ENCODE results near the gene ARSI.

Gene ARSI

DNA sequence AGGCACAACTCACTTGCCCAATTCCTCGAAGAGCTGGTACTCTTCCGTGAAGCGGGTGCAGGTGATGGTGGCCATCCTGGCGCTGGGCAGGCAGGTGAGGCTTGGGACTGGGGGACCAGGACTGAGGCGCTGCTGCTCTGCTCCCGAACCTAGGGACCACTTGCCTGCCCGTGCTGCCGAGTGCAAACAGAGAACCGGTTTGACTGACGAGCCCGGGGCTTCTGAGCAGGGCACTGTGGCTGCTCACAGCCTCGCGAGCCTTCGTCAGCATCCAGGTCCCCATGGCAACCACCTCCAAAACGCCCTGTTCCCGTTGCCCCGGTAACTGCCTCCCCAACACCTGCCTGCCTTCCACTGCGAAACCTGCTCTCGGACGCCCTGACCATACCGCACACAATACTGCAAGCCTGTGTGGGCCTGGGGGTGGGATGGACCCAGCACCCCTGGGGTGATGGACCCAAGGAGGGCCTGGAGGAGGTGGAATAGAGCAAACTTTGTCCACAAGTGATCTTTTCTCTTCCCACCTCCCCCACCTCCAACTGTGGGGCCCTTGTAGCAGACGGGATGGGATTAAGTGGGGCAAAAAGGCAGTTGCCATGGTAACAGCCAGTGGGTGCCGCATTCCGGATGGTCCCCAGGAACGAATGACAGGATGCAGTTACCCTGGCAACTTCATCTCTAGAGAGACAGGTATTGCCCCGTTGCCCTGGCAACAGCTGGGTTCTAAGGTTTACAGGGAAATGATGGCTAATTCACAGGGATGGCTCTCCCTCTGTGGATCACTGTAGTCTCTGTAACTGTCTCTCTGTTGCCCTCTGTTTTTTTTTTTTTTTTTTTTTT is 12.9 kb downstream of the ARSI start, which contains the start of gene CAMK2A:
TSS of gene CAMK2A (minus strand) at position 223 of the 840 bp plus-strand sequence. CDS start at position 75, 148 bp downstream.
- DNase-seq: no peak

DNA sequence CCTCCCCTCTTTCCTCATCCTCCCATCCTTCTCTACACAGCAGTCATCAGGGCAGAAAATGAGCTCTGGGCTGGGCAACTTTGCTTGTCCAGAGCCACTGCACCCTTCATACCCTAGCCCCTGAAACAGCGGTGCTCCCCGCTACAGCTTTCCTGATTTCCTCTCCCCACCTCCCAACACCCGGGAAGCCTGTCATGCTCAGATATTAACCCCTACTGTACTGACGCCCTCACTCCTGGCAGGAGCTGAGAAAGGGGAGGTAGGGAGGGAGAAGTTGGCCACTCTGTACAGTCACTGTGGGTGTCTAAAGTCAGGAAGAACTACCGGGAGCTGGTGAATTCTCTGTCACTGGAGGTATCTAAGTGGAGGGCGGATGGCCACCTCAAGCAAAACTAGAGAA is 13.9 kb downstream of the ARSI start:
- DNase-seq: no peak

DNA sequence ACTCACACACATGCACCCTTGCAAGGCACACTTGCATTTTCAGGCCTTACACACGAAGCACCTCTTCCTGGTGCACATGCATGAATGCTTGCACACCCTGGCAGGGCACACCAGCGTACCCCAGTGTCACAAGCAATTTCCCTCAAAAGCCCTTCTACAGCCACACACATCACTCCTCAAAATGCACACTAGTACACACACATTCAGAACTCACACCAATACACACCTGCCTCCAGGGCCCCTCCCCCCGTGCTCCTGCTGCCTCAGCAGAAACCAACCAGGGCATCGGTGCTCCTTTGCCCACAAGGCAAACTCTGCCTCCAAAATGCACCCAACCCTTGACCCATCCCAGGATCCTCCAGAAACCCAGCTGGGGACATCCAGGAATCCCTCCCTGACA is 14.3 kb downstream of the ARSI start:
- DNase-seq: no peak

DNA sequence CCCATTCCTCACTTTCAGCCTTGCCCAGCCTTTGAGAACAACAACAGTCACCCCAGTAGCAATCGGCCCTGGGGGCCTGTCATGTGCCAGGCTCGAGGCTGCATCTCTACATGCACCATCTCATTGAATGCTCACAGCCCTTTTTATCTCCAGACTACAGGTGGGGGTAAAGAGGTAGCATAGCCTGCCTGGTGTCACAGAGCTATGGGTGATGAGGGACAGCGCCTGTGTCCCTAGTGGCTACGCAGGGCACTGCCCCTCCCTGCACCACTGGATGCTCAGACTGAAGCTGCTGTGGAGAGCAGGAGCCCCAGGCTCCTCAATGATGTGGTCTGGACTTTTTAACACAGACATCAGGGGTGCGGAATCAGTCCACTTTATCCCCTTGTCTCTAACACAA is 15.9 kb downstream of the ARSI start:
- no peak for DNase-seq

DNA sequence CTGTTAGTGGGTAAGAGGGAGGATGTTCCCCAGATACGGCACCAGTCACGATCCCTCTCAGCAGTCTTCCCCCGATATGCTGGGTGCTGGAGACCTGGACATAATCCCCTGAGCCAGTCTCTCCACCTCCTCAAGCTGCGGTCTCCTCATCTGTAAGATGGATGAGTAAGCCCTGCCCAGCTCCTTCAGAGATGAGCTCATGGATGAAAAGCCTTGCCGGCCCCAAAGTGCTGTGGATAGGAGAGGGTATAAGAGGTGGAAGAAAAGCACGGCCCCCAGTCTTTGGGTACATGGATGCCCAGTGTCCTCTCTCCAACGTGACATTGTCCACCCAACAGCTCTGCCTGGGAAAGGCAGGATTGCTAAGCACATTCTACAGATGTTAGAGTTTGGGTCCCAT is 17.6 kb downstream of the ARSI start:
- DNase-seq: no peak

DNA sequence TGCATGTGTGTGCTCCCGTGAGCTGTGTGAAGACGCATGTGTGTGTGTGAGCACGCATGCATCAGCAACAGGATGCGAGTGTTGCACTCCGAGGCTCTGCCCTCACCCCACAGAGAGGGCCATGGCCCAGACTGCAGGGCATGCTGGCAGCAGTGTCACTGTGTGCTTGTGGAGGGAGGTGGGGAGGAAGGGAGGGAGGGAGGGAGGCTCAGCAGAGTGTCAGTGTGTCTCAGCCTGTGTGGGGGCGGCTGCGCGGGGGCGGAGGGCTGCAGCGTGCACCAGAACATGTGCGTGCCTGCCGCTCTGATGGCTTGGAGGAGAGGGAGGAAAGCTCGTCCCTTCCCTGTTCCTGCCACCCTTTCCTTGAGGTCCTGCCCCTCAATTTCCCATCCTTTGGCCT is 18.4 kb downstream of the ARSI start:
- DNase-seq: no peak

DNA sequence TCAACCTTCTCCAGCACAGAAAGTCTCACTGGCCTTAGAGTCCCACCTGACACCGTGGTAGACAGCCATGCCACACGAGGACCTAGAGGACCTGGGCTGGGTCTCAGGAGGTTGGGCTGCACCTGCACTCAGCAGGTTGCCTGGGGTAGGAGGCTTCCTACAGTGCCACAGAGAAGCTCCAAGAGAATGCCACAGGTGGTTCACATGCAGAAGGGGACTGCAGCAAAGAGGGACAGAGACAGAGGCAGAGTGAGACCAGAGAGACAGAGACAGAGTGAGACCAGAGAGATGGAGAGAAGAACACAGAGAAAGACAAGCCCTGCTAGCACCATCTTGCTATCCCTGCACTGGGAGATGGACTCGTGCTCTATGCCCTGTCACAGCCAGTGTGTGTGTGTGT is 18.8 kb downstream of the ARSI start:
- no peak for DNase-seq

DNA sequence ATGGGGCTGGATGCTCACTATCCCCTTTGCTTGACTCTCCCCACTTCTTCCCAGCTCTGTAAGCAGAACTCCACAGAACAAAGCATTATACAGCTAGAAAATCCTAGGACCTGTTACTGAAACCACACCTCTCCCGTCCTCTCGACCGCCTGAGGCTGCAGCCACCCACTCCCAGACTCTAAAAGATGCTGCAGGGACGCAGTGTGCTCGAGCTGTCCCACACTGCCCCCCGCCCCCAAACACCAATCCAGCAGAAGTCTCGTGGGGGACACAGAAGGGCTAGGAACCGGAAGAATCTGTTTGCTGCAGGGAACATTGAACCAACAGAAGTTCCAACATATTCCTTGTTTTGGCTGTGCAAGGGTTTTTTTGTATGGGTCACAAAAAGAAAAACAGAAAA is 20.7 kb downstream of the ARSI start:
- no peak for DNase-seq

- no peak for DNase-seq
These were observed 23.2 kb downstream of the ARSI start for GRCh38 chr5:150279330-150280020.

DNA sequence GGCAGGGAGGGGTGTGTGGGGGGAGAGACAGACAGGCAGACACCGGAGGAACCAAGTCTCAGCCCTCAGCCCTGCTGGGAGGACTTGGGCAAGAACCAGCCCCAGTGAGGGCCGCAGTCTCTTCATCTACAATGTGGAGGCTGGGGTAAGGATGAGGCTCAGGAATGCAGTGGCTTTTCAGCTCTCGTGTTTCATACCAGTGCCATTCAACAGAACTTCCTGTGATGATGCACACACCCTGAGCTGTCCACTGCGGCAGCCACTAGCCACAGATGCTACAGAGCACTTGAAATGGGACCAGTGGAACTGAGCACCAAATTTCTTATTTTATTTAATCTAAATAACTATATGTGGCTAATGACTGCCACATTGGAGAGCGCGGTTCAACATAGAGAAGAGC is 23.8 kb downstream of the ARSI start:
- no peak for DNase-seq

DNA sequence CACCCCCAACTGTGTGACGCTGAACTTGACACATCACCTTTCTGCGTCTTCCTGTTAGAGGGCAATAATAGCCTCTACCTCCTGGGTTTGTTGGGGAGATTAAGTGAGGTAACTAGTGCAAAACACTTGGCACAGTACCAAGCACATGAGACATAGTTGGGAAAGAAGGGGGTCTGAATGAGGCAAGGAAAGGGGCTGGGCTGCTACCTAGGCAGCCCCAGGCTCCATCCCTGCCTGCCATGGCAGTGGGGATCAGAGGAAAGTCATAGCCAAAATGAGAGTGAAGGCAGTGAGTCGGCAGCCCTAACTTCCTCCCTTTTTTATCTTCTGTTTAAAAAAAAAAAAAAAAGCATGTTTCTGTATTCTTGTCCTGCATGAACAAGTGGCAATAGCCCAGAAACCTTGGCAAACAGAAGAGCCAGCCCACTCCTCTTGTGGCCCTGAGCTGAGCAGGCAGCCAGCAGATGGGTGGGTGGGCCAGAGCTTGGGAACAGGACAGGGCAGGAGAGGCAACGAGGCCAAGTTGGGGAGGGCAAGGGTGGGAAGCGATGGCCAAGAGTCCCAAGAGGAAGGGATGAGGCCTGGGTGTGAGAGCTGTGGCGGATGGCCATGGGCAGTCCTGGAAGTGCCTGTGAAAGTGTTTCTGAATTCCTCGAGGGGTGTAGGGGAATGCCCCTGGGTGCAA is 24.5 kb downstream of the ARSI start:
- DNase-seq: no peak

- DNase-seq: no peak
These were observed 25.7 kb downstream of the ARSI start for GRCh38 chr5:150277043-150277442.

DNA sequence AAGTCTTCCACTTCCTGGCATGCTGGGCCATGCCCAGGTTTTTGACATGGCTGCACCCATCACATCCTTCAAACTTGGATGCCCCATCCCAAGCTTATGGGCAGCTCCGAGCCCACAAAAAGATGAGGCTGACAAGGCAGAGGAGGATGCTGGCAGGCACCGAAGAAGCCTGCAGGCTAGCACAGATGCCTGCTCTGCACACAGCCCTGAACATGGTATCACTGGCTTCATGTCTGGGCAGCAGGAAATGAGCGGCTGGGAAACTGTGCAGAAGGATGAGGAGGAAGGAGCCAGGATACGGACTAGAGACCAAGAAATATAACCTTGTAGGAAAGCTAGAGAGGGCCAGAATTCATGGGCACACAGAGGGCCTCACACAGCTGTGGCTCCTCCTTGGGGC is 27.9 kb downstream of the ARSI start:
- no peak for DNase-seq

GRCh38 chr5:150272531-150272930 is 30.2 kb downstream of the ARSI start:
- DNase-seq: no peak

DNA sequence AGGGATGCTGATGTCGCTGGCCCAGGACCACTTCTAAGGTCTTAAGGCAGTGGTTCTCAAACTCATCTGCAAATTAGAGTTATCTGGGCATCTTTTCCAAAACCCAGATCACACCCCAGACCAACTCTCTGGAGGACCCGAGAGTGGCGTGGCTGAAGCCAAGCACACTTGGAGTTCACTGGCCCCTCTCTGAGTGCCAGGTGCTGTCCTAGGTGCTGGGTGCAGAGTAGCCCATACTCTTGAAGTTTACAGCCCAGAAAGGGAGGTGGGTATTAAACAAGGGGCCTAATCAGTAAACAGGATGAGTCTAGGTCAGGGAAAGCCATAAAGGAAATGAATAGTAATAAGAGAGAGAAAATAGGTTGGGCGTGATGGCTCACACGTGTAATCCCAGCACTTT is 30.8 kb downstream of the ARSI start:
- no peak for DNase-seq

DNA sequence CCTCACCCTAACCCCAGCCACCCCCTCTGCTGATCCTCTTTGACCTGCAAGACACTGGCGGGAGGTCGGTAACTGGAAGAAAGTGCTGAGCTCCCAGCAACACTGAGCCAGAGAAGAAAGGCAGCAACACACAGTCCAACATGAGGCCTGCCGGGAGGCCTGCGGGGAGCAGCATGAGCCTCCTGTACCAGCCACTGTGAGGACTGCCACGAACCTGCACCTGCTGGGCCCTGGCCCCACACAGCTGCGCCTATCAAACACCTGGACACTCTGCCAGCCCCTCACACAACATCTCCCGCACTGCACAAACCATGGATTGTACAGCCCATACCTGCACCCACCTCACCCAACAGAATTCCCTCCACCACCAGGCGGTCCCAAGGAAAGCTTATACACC is 31.4 kb downstream of the ARSI start:
- DNase-seq: no peak

DNA sequence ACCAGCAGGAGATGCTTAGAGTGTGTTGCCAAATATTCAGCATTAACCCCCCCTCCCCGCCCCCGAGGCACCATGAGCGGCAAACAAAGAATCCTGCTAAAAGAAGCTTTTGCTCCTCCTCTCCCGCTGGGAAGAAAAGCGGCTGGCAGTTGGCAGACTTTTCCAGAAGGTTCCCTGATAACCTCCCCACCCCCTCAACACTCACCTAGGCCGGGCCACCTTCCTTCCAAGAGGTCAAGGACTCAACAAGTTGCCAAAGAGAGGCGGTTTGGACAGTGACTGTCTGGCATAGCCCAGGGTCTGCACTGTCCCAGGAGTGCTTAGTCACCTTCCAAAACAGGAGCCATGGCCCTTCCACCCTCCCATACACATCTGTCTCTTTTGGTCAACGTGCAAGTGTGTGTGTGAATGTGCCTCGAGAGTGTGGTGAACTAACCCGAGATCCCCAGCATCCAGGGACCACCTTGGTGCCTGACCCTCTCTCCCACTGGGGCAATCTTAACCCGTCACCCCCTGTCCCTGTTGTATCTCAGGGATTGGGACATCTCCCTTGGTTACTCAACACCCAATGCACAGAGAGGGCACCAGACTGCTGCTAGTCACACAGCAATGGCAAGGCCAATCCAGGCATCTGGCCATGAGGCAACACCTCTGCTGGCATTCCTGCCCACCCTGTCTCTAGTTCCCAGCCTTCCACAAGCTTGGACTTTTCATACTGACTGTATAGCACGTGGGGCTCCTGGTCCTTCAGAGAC is 32.0 kb downstream of the ARSI start:
- no peak for DNase-seq

DNA sequence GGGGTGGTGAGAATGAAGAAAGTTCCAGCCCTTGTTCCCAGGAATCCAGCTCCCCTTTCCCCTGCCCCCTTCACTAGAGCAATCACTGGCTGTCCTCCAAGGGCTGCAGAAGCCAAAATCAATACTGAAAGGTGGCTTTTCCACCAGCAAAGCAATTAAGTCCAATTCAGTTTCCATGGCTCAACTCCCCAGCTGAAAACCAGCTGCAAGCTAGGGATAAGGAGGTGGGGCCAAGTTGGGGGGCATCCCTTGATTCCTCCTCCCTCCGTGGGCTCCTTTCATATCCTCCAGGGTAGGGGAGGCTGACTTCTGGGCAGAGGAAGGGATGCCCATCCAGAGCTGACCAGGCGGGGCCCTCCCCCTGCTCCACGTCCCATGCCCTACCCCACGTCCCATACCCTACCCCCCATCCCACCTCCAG is 35.8 kb downstream of the ARSI start:
- no peak for DNase-seq

GRCh38 chr5:150265870-150266383 is 36.8 kb downstream of the ARSI start:
- no peak for DNase-seq

GRCh38 chr5:150264667-150265603 is 37.8 kb downstream of the ARSI start:
- no peak for DNase-seq

DNA sequence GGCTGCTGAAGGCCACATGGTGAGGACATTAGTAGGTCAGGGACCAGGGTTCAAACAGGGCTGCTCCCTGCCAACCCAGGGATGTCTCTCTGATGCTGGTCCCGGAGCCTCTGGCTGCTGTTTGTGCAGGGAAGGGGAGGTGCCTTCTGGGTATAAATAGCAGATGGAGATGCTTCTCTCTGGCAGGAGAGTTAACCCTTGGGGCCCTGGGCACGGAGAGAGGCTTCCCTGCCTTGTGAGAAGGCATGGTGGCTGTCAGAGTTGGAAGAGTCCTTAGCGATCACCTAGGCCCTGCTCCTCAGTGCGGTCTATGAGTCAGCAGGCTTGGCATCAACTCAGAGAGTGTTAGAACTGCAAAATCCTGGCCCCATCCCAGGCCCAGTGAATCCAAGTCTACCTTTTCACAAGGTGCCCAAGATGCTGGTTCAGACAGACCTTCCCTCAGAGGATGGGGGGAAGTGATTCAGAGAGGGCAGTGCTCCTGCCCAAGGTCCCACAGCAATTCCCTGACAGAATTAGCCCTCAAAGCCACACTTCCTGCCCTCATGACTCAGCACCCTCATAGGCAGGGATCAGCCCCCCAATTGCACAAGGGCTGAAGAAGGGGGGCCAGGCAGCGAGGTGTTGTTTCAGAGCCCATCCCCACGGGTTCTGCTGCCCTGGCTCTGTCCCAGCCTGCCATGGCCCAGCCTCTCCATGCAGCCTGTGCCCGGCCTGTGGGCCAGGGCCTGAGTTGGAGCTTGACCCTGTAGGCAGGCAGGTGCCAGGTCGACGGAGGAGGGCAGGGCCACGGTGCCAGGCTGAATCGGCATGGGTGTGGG is 38.7 kb downstream of the ARSI start:
- DNase-seq: no peak

Data from KG1 (cell line).